Measurements from ENCODE around the gene FNBP1. TPM values are rescaled to one million over a fixed set of nuclear protein-coding genes. Genes with fewer than 3 reads are reported as not detected.

Gene FNBP1
- total RNA-seq, 4 donors from 2014 or later, result 29.7 to 62.3 (median 40.0) TPM

DNA sequence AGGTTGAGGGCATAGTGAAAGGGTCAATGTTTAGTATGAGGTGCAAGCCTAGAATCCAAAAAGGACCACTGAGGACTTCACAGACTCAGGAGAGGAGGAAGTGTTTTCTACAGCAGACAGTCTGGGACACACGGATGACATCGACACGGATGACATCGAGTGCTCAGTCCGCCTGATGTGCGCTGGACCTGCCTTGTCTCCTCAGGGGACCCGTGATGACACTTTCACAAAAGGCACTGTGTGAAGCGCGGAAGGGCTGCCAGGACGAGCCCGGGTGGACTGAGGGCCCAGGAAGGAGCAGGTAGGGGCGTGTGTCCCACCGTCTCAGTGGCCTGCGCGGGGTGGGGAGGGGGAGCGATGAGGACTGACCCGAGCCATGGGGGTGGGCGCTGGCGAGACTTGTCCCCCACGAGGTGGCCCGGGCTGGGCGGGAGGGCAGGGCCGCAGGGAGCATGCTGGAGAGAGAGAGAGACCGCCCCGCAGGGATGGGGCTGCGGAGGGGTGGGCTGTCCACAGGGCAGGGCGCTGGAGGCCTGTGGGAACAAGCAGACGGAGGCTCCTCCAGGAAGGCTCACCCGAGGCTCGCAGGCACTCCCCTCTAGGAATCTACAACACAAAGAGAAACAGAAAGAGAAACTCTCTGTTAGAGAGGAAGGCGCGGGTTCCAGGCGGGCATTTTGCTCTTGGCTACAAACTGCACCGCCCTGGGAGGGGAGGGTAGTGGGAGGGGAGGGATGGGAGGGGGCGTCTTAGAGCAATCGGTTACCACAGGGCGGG is 152.9 kb downstream of the FNBP1 start:
- DNase-seq (ENCODE audit: low spot score in 2 of 2), result no peak
- intact Hi-C loops (cut with DNase I; ENCODE audit: low total_unique reads), result loop anchor here (10.0 kb wide), 2 partner anchors 165 to 215 kb away; partner anchors contain the start of gene GPR107
- TF ChIP-seq POLR2A (IDR thresholded peaks at IDR 0.05), result no peak
- TF ChIP-seq, protein P1, sequence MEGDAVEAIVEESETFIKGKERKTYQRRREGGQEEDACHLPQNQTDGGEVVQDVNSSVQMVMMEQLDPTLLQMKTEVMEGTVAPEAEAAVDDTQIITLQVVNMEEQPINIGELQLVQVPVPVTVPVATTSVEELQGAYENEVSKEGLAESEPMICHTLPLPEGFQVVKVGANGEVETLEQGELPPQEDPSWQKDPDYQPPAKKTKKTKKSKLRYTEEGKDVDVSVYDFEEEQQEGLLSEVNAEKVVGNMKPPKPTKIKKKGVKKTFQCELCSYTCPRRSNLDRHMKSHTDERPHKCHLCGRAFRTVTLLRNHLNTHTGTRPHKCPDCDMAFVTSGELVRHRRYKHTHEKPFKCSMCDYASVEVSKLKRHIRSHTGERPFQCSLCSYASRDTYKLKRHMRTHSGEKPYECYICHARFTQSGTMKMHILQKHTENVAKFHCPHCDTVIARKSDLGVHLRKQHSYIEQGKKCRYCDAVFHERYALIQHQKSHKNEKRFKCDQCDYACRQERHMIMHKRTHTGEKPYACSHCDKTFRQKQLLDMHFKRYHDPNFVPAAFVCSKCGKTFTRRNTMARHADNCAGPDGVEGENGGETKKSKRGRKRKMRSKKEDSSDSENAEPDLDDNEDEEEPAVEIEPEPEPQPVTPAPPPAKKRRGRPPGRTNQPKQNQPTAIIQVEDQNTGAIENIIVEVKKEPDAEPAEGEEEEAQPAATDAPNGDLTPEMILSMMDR (IDR thresholded peaks at IDR 0.05), result no peak
- H3K4me3 ChIP-seq (ENCODE audit: low read depth, poor library complexity, severe bottlenecking), result no peak overlapping the region
- WGBS, 2 donors, result 65 to 69% methylated on average over 37 of the region's 37 CpGs

DNA sequence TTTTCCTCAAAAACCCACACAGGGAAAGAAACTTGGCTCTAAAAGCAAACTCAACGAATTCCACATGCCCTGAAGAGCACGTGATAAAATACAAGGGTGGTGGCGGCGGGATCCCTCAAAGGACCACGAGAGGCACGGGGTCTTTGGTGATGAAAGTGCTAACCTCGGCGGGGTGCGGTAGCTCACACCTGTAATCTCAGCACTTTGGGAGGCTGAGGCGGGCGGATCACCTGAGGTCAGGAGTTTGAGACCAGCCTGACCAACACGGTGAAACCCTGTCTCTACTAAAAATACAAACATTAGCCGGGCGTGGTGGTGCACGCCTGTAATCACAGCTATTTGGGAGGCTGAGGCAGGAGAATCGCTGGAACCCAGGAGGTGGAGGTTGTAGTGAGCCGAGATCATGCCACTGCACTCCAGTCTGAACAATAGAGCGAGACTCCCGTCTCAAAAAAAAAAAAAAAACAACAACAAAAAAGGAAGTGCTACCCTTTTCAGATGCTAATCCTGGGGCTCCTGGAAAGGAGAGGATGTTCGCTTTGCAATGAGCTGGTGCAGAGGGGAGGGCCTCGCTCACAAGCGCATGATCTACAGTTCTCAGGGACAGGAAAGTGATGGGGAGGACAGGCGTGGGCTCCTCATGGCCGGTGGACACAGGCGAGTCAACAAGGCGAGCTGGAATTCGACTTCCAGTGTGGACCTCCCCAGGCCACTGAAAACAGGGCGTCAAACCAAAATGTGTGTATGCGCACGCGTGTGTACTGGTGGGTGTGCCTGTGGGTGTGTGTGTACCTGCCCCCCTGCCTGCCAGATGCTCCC is 153.7 kb downstream of the FNBP1 start:
- no peak for DNase-seq (ENCODE audit: low spot score in 2 of 2)
- intact Hi-C loops (cut with DNase I; ENCODE audit: low total_unique reads), result loop anchor here (10.0 kb wide), 2 partner anchors 165 to 215 kb away; partner anchors contain the start of gene GPR107
- WGBS, 2 donors, result 86 to 88% methylated on average over 31 of the region's 31 CpGs
- H3K4me3 ChIP-seq (ENCODE audit: low read depth, poor library complexity, severe bottlenecking), result no peak overlapping the region
- no peak for TF ChIP-seq POLR2A (IDR thresholded peaks at IDR 0.05)
- TF ChIP-seq, protein P1 (IDR thresholded peaks at IDR 0.05), result no peak

DNA sequence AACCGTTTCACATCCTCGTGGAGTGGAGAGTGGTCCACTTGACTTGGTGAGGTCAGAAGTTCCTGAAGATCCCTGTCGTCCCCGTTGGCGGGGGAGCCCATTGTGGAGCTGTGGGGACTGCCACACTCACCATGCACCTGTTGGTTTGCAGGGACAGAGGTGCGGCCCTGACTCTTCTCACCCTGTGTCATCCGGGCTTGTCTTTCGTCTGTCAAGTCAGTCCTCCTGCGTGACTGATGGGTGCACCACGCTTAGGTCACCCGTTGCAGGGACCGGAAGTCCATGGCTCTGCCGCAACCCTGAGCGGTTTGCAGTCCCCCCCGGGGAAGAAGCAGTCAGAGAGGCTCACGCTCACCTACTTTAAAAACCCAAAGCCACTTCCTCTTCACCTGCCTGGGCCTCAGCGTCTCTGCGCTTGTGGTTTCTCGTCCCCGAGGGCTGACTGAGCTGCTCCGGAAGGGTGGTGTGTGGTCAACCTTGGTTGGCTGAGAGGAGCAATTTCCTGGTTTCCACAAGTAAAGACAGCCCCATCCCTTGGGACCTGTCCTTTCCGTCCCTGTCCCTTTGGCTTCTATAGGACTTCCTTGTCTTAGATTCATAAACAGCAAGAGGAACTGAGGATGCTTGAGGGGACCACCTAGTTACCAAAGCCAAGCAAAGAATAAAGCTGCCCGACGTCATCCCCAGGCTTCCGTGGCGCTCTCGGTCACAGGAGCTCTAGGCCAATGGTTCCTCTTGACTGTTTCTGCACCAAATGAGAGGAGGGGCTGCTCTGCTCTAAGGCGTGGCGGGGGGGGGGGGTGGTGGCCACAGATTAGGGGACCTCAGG is 154.5 kb downstream of the FNBP1 start:
- TF ChIP-seq, protein P1 (IDR thresholded peaks at IDR 0.05), result no peak
- TF ChIP-seq POLR2A (IDR thresholded peaks at IDR 0.05), result no peak
- no peak overlapping the region for H3K4me3 ChIP-seq (ENCODE audit: low read depth, poor library complexity, severe bottlenecking)
- 67 to 68% methylated on average over 25 to 29 of the region's 29 CpGs for WGBS, 2 donors
- intact Hi-C loops (cut with DNase I; ENCODE audit: low total_unique reads), result loop anchor here (10.0 kb wide), 2 partner anchors 166 to 216 kb away; partner anchors contain the start of gene GPR107
- DNase-seq (ENCODE audit: low spot score in 2 of 2), result no peak

DNA sequence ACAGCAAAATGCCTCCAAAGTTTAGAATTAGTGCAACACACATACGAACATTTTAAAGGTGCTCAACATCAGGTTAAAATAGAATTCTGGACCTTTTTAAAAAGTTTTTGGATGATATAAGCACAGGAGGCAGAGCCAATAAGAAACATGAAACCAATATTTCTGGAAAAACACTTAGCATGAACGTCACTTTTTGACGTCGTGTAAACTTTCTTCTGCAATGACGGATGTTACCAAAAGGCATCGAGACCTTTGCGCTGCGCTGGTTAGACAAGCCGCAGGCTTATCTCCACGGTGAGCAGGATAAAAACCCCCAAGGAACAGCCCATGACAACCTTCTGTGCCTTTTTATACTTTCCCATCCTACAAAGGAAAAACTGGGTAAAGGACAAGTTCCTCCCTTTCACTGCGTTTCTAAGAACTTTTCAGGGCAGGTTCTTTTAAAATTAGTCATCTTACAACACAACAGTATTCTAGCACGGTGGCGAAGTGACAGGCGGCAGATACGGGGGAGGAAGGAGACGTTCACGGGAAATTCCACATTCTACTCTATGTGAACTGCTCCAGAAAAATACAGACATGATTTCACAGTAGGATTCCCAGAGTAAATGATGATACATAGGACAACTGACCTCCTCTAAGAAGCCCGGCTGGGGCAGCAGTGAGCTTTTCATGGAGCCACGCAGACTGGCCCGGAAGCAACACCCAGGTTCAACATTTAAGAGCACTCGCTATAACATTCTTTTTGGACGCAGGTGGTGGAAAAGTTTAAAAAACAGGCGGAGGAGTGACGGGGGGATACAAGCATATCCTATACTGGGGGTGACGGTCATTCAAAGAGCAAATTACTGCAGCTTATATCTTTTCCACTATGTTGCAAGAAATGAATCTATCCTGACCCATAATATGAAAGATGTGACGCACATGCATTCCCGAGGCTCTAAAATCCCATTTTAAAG is 155.4 kb downstream of the FNBP1 start:
- TF ChIP-seq POLR2A (IDR thresholded peaks at IDR 0.05), result no peak
- TF ChIP-seq, protein P1 (IDR thresholded peaks at IDR 0.05), result no peak
- DNase-seq (ENCODE audit: low spot score in 2 of 2), result no peak
- 72% methylated on average over 27 of the region's 27 CpGs for WGBS, 2 donors
- H3K4me3 ChIP-seq (ENCODE audit: low read depth, poor library complexity, severe bottlenecking), result no peak overlapping the region
- intact Hi-C loops (cut with DNase I; ENCODE audit: low total_unique reads), result loop anchor here (10.0 kb wide), 2 partner anchors 167 to 217 kb away; partner anchors contain the start of gene GPR107

Measured in lower leg skin (tissue), 4 donors.